Muscle of arm (tissue), 12 donors: Measurements from ENCODE around the gene MAP4K3. TPM values are rescaled to one million over a fixed set of nuclear protein-coding genes. Genes with fewer than 3 reads are reported as not detected.
"Not testable (repeated sequence)": the region's sequence is repeated elsewhere in the genome, so short reads cannot be mapped to it uniquely, and the experiment has no call there.

Experiments
- DNase-seq: peaks from one replicate; pipeline ENCODE4 v3.0.0-alpha.2; 2013
- polyA plus RNA-seq, 12 donors: library from polyadenylated mRNA; unstranded; fragments of 120-200 nt; gene quantifications; one replicate each; pipeline ENCODE4 v1.2.1, GENCODE V29; 2013; ENCODE audit not compliant: insufficient read length in 12 of 12

Gene MAP4K3
- polyA plus RNA-seq, 12 donors = 29.3 to 60.0 (median 48.8) TPM; not detected in 1

DNA sequence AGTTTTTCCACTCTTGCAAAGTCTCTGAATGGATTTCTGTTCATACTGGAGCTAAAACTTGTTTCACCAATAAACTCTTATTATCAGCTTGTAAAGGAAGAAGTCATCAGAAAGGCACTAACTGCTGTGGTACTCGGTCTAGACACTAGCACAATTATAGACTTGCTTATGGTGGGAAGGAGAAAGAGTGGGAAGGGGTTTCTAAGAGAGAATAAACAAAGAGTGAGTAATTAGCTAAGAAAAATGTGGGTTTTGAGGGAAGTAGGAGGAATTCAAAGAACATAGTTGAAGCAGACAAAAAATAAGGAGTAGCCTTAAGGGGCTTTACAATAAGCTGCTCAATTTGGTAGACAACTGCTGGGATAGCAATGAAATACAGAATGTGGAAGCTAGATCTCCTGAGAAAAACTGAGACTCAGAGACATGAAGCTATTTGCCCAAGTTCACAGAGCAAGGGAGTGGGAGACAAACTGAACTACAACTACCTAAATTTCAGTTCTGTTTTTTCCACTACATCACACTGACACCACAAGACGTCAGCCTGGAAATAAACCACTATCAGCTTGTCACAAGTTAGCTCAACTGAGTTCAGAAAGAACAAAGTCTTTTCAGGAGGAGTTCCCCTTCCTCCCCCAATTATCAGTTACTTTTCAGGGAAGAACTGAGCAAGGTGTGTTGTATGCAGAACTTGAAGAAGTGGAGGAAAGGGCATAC is 59.7 kb downstream of the MAP4K3 start:
- no peak for DNase-seq

DNA sequence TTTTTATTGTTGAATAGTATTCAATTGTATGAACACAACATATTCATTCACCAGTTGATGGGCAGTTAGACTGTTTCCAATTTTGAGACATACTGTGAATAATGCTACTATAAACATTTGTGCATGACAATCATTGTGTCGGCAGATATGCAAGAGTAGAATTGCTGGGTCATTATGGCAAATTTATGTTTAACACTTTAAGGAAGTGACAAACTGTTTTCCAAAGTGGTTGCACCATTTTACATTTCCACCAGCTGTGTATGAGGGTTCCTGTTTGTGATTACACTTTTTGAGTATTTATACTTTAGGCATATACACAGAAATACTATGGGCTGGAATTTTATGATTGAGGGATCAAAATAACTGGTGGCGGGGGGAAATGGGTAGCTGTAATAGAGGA is 61.2 kb downstream of the MAP4K3 start:
- DNase-seq = no peak

DNA sequence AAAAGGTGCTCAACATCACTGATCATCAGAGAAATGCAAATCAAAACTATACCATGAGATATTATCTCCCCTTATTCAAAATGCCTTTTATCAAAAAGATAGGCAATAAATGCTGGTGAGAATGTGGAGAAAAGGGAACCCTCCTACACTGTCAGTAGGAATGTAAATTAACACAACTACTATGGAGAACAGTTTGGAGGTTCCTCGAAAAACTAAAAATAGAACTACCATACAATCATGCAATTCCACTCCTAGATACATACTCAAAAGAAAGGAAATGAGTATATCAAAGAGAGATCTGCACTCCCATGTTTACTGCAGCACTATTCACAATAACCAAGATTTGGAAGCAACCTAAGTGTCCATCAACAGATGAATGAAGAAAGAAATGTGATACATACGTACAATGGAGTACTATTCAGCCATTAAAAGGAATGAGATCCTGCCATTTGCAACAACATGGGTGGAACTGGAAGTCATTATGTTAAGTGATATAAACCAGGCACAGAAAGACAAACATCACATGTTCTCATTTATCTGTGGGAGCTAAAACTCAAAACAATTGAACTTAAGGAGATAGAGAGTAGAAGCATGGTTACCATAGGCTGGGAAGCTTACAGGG is 63.8 kb downstream of the MAP4K3 start:
- DNase-seq = no peak

DNA sequence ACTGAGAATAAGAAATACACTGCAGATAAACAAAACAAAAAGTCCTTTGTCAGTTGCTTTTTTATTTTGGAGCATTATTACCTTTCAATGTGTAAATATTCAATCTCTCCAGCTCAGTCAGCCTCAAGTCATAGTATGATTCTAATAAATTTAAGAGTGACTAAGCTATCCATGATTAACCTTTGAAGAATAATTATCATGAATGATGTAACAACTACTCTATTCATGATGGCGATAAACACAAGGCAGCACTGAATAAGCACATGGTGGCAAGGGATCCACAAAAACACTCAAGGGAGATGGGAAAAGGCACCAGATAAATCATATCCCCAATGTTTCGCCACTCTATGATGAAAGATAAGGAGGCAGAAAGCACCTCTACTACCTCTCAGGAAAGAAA is 67.0 kb downstream of the MAP4K3 start:
- no peak for DNase-seq

DNA sequence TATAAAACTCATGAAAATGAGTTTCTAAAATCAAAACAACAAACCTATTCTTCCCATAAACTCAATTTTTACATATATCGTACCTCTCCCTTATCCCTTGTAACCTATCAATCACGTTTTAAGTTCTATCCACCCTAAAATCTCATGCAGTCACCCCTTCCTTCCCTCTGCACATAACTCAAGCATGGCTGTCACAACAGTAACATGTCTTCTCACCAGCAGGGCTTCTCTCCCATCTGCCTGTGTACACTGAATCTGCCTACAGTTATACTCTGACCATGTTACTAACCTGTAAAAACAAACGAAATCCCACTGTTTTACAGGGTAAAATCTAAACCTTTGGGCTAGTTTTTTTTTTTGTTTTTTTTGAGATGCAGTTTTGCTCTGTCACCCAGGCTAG is 68.2 kb downstream of the MAP4K3 start:
- no peak for DNase-seq

DNA sequence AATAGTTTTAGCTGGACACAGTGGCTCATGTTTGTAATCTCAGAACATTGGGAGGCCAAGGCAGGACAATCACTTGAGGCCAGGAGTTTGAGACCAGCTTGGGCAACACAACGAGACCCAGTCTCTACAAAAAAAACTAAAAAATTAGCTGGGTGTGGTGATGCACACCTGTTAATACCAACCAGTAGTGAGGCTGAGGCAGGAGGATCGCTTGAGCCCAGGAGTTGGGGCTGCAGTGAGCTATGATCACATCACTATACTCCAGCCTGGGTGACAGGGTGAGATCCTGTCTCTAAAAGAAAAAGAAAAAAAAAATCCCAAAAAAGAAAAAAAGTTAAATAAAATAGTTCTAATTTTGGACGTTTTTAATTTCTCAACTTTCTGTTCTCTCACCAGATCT is 68.7 kb downstream of the MAP4K3 start:
- DNase-seq = no peak

DNA sequence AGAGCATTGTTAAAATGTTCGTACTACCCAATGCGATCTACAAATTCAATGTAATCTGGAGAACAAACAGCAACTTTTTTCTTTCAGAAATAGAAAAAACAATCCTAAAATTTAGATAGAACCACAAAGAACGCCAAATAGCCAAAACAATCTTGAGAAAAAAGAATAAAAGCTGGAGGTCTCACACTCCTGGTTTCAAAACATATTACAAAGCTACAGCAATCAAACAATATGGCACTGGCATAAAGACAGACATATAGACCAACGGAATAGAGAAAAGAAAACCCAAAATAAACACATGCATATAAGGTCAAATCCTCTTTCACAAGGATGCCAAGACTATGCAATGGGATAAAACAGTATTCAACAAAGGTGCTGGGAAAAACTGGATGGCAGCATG is 74.5 kb downstream of the MAP4K3 start:
- DNase-seq = no peak

DNA sequence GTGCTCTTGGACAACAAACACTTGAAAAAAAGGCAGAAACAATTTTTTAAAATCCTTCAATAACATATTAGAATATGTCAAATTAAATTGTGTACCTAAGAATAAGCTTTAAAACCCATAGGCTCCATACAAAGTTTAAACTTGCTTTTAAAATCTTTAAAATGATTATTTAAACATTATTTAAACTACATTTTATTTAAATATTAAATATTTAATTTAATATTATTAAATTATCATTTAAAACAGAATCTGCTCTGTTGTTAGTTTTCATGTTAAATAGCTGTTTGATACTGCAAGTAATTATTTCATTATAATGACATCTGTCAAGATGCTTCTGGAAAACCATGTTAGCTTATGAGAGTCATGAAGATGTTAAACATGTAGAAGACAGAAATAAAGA is 75.6 kb downstream of the MAP4K3 start:
- no peak for DNase-seq

DNA sequence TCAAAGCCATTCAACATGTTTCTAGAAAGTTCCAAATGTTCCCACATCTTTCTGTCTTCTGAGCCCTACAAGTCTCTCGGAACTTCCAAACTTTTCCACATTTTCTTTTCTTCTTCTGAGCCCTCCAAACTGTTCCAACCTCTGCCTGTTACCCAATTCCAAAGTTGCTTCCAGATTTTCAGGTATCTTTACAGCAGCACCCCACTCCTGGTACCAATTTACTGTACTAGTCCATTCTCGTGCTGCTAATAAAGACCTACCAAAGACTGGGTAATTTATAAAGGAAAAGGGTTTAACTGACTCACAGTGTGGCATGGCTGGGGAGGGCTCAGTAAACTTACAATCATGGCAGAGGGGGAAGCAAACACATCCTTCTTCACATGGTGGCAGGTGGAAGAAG is 76.7 kb downstream of the MAP4K3 start:
- DNase-seq = not testable (repeated sequence)

DNA sequence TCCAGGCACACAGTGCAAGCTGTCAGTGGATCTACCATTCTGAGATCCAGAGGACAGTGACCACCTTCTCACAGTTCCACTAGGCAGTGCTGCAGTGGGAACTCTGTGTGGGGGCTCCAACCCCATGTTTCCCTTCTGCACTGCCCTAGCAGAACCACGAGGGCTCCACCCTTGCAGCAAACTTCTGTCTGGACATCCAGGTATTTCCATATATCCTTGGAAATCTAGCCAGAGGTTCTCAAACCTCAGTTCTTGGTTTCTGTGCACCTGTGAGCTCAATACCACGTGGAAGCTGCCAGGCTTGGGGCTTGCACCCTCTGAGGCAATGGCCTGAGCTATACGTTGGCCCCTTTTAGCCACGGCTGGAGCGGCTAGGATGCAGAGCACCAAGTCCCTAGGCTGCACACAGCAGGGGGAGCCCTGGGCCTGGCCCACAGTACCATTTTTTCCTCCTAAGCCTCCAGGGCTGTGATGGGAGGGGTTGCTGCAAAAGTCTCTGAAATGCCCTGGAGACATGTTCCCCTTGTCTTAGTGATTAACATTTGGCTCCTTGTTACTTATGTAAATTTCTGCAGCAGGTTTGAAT is 77.5 kb downstream of the MAP4K3 start:
- no peak for DNase-seq

DNA sequence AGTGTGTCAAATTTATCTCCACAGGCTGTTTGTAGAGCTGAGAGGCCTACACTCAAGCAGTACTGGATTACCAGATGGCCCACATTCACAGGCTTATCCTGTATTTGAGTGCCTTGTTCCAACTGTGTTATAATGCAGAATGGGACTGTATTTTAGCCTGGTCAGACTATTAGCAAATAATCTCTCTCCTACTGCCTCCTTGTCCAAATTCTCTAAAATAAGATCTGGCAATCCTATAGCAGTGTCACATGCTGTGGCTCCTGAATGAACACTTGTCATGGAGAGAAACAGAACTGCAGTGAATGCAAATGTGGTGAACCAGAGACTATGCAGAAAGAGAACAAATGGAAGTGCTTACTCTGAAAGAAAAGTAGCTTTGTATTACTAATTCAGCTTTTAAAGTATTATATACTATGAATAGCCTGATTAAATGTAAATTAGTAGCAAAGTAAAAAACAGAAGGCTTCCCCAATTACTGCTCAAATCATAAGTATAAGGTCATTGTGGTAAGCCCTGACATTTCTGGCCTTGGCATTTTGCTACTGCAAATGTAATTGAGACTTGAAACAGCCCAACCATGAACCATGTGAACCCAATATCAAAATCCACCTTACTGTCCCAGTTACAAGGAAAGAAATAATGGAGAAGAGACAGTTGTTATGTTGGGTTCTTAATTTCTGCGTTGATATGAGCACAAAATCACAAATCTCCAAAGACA is 80.0 kb downstream of the MAP4K3 start:
- no peak for DNase-seq

DNA sequence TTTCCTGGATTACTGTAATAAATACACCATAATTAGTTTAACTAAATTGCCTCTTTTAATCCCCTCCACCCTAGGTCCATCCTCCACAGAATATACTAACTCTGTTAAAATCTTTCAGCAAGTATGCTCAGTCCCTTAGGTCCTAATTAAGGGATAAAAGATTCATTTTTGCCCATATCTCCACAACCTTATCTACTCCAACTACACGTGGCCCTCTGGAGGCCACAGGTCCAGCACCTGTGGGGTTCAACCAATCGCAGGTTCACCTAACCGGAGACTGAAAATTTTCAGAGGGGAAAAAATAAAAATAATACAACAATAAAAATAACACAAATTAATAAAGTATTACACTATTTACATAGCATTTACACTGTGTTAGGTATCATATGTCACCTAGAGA is 86.4 kb downstream of the MAP4K3 start:
- DNase-seq = no peak

DNA sequence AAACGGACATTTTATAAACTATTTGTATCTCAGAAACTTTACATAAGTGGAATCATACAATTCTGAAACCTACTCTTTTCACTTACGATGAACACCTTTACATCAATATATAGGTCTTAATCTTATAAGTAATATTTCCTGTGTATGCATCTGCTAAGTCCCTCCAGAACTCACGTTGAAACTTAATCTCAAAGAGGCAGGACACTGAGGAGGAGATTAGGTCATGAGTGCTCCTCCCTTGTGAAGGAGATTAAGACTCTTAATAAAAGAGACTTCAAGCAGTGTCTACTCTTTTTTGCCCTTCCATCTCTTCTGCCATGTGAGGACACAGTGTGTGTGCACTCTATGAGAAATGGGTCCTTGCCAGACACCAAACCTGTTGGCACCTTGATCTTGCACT is 98.6 kb downstream of the MAP4K3 start:
- no peak for DNase-seq

DNA sequence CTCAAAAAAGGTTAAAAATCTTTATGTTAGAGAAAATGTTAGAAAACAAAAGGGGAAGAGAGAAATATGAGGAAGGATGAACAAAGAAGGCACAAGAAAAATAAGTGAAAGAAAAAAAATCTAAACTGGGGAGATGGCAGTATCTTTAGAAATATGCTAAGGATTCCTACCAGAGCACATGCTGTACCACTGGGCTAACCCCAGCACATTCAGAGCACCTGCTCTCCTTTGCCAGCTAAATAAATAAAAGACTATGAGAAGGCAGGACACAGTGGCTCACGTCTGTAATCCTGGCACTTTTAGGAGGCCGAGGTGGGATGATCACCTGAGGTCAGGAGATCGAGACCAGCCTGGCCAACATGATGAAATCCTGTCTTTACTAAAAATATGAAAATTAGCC is 101.2 kb downstream of the MAP4K3 start:
- no peak for DNase-seq

DNA sequence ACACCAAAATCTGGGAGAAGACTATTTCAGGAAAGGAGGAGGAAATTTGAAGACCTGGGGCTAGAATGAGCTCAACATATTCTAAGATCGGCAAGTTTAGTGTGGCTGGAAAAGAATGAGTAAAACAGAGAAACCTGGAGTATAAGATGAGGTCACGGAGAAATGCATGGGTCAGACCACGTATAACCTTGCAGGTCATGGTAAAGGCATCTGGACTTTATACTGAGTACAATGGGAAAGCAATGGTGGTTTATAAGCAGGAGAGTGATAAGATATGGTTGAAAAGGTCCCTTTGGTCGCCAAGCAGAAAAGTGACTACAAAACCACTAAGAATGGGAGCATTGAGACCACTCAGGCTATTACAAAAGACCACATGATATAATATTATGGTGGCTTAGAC is 102.1 kb downstream of the MAP4K3 start:
- no peak for DNase-seq

DNA sequence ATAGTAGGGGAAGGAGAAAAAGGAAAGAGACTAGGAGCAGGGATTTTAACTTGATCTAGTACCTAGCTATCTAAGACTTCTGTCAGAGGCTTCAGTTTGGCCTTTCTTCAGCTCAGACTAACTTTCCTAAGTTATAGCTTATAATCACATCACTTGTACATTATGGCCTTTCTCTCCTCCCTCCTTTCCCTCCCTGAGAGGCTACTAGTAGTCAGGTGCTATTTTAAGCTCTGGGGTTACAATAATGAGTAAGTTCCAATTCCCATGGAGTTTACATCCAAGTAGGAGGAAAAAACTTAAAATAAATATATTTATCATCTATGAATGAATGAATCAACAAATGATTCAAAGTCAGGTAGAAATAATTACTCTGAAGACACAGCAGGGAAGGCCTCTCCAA is 102.6 kb downstream of the MAP4K3 start:
- no peak for DNase-seq

DNA sequence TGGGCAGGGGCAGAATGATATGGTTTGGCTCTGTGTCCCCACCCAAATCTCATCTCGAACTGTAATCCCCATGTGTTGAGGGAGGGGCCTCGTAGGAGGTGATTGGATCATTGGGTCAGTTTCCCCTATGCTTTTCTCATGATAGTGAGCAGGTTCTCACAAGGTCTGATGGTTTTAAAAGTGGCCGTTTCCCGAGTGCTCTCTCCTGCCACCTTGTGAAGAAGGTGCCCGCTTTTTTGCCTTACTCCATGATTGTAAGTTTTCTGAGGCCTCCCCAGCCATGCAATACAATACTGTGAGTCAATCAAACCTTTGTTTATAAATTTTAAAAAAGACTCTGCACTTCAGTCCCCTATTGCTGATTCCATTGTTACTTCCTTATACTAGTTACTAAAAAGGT is 110.4 kb downstream of the MAP4K3 start:
- no peak for DNase-seq

DNA sequence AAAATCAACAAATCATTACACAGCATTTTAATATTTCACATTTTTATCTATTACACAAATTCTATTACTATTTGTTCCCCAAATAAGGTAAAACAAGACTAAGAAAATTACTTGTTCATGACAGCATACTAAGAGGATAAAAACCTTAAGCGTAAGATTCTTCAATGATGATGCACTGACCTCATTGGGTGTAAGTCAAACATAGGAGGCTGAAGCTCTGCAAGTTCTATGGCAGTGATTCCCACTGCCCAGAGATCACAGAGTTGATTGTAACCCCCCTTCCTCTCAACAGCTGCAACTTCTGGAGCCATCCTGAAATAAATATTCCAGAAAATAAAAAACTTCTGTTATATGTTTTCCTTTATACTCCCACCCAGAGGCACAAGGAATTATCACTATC is 111.1 kb downstream of the MAP4K3 start:
- DNase-seq = no peak

DNA sequence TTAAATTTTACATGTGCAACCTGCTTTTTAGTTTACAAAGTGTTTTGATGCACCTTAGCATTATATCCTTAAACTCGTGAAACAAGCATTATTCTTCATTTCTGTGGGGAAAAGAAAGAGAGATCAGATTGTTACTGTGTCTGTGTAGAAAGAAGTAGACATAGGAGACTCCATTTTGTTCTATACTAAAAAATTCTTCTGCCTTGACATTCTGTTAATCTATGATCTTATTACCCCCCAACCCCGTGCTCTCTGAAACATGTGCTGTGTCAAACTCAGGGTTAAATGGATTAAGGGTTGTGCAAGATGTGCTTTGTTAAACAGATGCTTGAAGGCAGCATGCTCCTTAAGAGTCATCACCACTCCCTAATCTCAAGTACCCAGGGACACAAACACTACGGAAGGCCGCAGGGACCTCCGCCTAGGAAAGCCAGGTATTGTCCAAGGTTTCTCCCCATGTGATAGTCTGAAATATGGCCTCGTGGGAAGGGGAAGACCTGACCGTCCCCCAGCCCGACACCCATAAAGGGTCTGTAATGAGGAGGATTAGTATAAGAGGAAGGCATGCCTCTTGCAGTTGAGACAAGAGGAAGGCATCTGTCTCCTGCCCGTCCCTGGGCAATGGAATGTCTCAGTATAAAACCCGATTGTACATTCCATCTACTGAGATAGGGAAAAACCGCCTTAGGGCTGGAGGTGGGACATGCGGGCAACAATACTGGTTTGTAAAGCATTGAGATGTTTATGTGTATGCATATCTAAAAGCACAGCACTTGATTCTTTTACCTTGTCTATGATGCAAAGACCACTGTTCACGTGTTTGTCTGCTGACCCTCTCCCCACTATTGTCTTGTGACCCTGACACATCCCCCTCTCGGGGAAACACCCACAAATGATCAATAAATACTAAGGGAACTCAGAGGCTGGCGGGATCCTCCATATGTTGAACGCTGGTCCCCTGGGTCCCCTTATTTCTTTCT is 115.7 kb downstream of the MAP4K3 start:
- DNase-seq = not testable (repeated sequence)

DNA sequence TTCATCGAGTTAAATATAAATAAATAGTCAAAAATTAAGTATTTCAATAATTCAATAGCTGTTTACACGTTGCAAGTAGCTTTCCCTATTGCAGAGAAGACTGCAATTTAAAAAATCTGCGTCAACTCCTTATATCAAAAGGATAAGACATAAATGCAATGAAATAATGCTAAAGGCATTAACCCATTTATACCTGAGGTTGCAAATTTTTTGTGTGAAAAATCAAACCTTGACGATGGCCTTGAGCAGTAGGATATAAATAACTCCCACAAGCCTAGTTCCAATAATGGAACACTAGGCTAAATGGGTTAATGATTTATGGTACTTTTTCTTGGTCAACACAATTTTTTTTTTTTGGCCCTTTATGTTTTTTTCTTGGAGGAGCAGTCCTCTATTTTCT is 116.9 kb downstream of the MAP4K3 start:
- DNase-seq = no peak

DNA sequence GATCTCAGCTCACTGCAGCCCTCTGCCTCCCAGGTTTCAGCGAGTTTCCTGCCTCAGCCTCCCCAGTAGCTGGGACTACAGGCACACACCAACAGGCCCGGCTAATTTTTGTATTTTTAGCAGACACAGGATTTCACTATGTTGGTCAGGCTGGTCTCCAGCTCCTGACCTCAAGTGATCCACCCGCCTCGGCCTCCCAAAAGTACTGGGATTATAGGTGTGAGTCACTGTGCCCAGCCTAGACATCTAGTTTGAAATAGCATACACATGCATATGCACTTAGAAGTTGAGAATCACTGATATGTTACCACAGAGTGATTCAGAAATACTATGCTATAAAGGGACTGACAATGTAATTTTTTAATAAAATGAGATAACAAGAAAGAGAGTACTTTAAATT is 123.5 kb downstream of the MAP4K3 start:
- no peak for DNase-seq

DNA sequence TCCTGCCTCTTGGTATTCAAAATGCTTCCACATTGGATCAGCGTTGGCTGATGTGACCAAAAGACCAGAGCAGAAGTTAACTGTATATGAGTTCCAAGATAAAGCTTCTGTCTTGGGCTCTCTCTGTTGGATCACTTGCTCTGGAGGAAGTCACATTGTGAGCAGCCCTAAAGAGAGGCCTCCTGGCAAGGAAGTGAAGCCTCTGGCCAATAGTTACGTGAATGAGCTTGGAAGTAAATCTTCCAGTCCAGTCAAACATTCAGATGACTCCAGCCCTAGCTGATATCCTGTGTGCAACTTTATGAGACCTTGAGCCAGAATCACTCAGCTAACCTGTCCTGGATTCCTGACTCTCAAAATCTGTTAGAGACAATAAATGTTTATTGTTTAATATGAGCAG is 125.6 kb downstream of the MAP4K3 start:
- no peak for DNase-seq
